GM18868 (cell line): Measurements from ENCODE around the gene BMP8B.
"Not testable (repeated sequence)": the region's sequence is repeated elsewhere in the genome, so short reads cannot be mapped to it uniquely, and the experiment has no call there.

Experiments
- ATAC-seq: cut with Tn5 transposase; IDR thresholded peaks from one replicate; pipeline ENCODE4 v1.9.1; 2021; ENCODE audit warnings: mild to moderate bottlenecking, moderate library complexity; ENCODE audit not compliant: unreplicated experiment

Gene BMP8B

GRCh38 chr1:39816415-39817090, 27.9 kb upstream of the BMP8B start:
- peak; percentile 46 for ATAC-seq

- ATAC-seq = no peak
Observed at GRCh38 chr1:39812913-39813312, 24.2 kb upstream of the BMP8B start.

GRCh38 chr1:39808784-39809517, 20.3 kb upstream of the BMP8B start:
- ATAC-seq = no peak

GRCh38 chr1:39805385-39805784, 16.7 kb upstream of the BMP8B start:
- ATAC-seq = no peak

GRCh38 chr1:39802496-39803260, 14.0 kb upstream of the BMP8B start:
- ATAC-seq = no peak

GRCh38 chr1:39800471-39800835, 11.8 kb upstream of the BMP8B start:
- ATAC-seq = no peak

- peak; percentile 48 for ATAC-seq
Observed at GRCh38 chr1:39799770-39800470, 11.3 kb upstream of the BMP8B start.

GRCh38 chr1:39798859-39799769, 10.4 kb upstream of the BMP8B start:
- ATAC-seq = peak; percentile 85

GRCh38 chr1:39795651-39796050, 7.0 kb upstream of the BMP8B start:
- ATAC-seq = no peak

- ATAC-seq = no peak
Observed at GRCh38 chr1:39791838-39792237, 3.2 kb upstream of the BMP8B start.

- ATAC-seq = no peak
Observed at GRCh38 chr1:39789571-39790110, 976 bp upstream of the BMP8B start.

- no peak for ATAC-seq
Observed at GRCh38 chr1:39788426-39788757, 273 bp downstream of the BMP8B start.

GRCh38 chr1:39787964-39788363, 701 bp downstream of the BMP8B start:
- not testable (repeated sequence) for ATAC-seq

GRCh38 chr1:39787468-39787867, 1.2 kb downstream of the BMP8B start:
- no peak for ATAC-seq

- ATAC-seq = not testable (repeated sequence)
Observed at GRCh38 chr1:39787108-39787375, 1.6 kb downstream of the BMP8B start.

GRCh38 chr1:39786303-39787107, 2.2 kb downstream of the BMP8B start:
- not testable (repeated sequence) for ATAC-seq

GRCh38 chr1:39782685-39783084, 6.0 kb downstream of the BMP8B start:
- ATAC-seq = not testable (repeated sequence)

GRCh38 chr1:39782103-39782502, 6.6 kb downstream of the BMP8B start:
- ATAC-seq = no peak

GRCh38 chr1:39781349-39781715, 7.3 kb downstream of the BMP8B start:
- ATAC-seq = no peak
